H1 (cell line): ENCODE measurements around the gene FOXI1. TPM values are rescaled to one million over a fixed set of nuclear protein-coding genes. Genes with fewer than 3 reads are reported as not detected.

ENCODE experiments used
- CBX8 ChIP-seq: fragments of 300-800, 300-1000 bp; sonication (generic); IDR thresholded peaks from 2 replicates; pipeline ENCODE4 v1.7.1; 2016; ENCODE audit warnings: low read depth, low read length, borderline replicate concordance
- KDM5A ChIP-seq: fragments of 200-600 bp; IDR thresholded peaks from 2 replicates; pipeline ENCODE4 v1.7.1; 2012; ENCODE audit warnings: mild to moderate bottlenecking, low read length, inconsistent platforms, mixed read lengths
- SP1 ChIP-seq: IDR thresholded peaks from 2 replicates; pipeline ENCODE4 v1.6.1; 2011; ENCODE audit warnings: low read depth, low read length
- SP4 ChIP-seq: IDR thresholded peaks from 2 replicates; pipeline ENCODE4 v1.6.1; 2012; ENCODE audit warnings: low read length, inconsistent platforms
- TAF7 ChIP-seq: optimal IDR thresholded peaks from 2 replicates; pipeline ENCODE3; 2011; ENCODE audit warnings: low read depth, mild to moderate bottlenecking, inconsistent platforms, low read length, moderate library complexity, borderline replicate concordance
- polyA plus RNA-seq, 7 experiments: library from polyadenylated mRNA; depleted of rRNA in 3 of 7; stranded (reverse) in 5 of 7; unstranded in 2 of 7; fragments of >200 nt in 5 of 7; fragments of 200-250 nt in 2 of 7; gene quantifications; 1 replicate in 5 of 7; 2 replicates in 1 of 7; 4 replicates in 1 of 7; pipeline versions ENCODE4 v1.2.1 to v1.2.3, GENCODE V29; 2011 to 2013; ENCODE audit warnings: missing spikeins in 2 of 7, mixed read lengths in 2 of 7
- total RNA-seq: library from RNA; stranded (reverse); fragmentation: NEBNext Ultra II Directional; extraction: Animal tissue kit (Norgen Biotek cat#: 25700); gene quantifications from 2 replicates; pipeline ENCODE4 v1.2.1, GENCODE V29; 2021
- TF ChIP-seq, protein P1 (sequence below), 3 experiments: IDR thresholded peaks; 1 replicate in 2 of 3; 2 replicates in 1 of 3; pipeline versions ENCODE4 v1.5.1 to v1.6.1; 2011; ENCODE audit warnings: low read length in 3 of 3, mild to moderate bottlenecking in 3 of 3, inconsistent platforms in 2 of 3, low read depth in 1 of 3, moderate library complexity in 1 of 3; ENCODE audit not compliant: insufficient read depth in 1 of 3; ENCODE audit errors: control extremely low read depth in 1 of 3
- TF ChIP-seq, protein P2 (sequence below): IDR thresholded peaks from 2 replicates; pipeline ENCODE4 v1.6.1; 2012; ENCODE audit warnings: low read length, inconsistent platforms

FOXI1 gene
- total and polyA plus RNA-seq, 2 of the 8 experiments (the other 6 are each of a cell fraction or from before 2014, with no cell fraction given) = not detected

DNA sequence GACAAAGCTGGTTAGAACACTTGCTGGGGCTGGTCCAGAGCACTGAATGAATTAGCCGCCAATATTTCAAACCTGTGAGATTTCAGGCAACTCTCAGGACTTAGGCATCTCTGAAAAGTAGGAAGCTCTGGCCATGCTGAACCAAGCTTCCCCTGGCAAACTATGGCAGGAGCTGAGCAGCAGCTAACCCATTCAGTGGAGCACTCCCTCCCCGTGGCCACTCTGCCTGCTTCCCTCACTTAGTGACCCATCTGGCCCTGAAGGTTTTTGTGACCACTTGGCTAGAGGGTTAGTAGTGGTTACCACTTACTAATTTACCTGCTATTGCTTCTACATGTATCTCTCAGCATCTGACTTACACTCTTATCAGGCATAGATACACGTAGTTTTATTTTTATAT is 25.5 kb downstream of the FOXI1 start (continued):
- TF ChIP-seq, protein P1, sequence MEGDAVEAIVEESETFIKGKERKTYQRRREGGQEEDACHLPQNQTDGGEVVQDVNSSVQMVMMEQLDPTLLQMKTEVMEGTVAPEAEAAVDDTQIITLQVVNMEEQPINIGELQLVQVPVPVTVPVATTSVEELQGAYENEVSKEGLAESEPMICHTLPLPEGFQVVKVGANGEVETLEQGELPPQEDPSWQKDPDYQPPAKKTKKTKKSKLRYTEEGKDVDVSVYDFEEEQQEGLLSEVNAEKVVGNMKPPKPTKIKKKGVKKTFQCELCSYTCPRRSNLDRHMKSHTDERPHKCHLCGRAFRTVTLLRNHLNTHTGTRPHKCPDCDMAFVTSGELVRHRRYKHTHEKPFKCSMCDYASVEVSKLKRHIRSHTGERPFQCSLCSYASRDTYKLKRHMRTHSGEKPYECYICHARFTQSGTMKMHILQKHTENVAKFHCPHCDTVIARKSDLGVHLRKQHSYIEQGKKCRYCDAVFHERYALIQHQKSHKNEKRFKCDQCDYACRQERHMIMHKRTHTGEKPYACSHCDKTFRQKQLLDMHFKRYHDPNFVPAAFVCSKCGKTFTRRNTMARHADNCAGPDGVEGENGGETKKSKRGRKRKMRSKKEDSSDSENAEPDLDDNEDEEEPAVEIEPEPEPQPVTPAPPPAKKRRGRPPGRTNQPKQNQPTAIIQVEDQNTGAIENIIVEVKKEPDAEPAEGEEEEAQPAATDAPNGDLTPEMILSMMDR (IDR thresholded peaks at IDR 0.05; ENCODE audit: control extremely low read depth in 1 of 3, insufficient read depth in 1 of 3, low read depth in 1 of 3, low read length in 3 of 3) = no peak
- TF ChIP-seq CBX8 (no peak), SP4 (no peak), KDM5A (no peak), TAF7 (no peak), SP1 (no peak)
- TF ChIP-seq, protein P2, sequence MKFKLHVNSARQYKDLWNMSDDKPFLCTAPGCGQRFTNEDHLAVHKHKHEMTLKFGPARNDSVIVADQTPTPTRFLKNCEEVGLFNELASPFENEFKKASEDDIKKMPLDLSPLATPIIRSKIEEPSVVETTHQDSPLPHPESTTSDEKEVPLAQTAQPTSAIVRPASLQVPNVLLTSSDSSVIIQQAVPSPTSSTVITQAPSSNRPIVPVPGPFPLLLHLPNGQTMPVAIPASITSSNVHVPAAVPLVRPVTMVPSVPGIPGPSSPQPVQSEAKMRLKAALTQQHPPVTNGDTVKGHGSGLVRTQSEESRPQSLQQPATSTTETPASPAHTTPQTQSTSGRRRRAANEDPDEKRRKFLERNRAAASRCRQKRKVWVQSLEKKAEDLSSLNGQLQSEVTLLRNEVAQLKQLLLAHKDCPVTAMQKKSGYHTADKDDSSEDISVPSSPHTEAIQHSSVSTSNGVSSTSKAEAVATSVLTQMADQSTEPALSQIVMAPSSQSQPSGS = no peak
